HFF-Myc (cell line): Measurements from ENCODE around the gene FKBP1A.
A peak's percentile ranks its signal among the peaks of the same experiment; 100 is the strongest.

Experiments used
- DNase-seq: peaks from one replicate; pipeline ENCODE4 v3.0.0-alpha.2; 2011; ENCODE audit warnings: low read depth; ENCODE audit errors: extremely low read depth
- H3K4me3 ChIP-seq: replicated peaks from 2 replicates; pipeline ENCODE4 v1.5.1; 2011; ENCODE audit warnings: low read depth, mild to moderate bottlenecking, control low read depth, low read length
- TF ChIP-seq, protein P1 (sequence below): IDR thresholded peaks from 2 replicates; pipeline ENCODE4 v1.5.1; 2012; ENCODE audit warnings: mild to moderate bottlenecking, low read depth, low read length, control low read depth; ENCODE audit errors: missing control alignments

FKBP1A gene

GRCh38 chr20:1392443-1392692, 486 bp downstream of the FKBP1A start:
- H3K4me3 ChIP-seq, result peak overlapping the region; percentile 96
- TF ChIP-seq, protein P1, sequence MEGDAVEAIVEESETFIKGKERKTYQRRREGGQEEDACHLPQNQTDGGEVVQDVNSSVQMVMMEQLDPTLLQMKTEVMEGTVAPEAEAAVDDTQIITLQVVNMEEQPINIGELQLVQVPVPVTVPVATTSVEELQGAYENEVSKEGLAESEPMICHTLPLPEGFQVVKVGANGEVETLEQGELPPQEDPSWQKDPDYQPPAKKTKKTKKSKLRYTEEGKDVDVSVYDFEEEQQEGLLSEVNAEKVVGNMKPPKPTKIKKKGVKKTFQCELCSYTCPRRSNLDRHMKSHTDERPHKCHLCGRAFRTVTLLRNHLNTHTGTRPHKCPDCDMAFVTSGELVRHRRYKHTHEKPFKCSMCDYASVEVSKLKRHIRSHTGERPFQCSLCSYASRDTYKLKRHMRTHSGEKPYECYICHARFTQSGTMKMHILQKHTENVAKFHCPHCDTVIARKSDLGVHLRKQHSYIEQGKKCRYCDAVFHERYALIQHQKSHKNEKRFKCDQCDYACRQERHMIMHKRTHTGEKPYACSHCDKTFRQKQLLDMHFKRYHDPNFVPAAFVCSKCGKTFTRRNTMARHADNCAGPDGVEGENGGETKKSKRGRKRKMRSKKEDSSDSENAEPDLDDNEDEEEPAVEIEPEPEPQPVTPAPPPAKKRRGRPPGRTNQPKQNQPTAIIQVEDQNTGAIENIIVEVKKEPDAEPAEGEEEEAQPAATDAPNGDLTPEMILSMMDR, result no peak
- DNase-seq, result no peak

- TF ChIP-seq, protein P1, result no peak
- no peak for DNase-seq
Measured at GRCh38 chr20:1391640-1392442, 1.0 kb downstream of the FKBP1A start.

GRCh38 chr20:1390581-1391403, 2.1 kb downstream of the FKBP1A start:
- TF ChIP-seq, protein P1, result no peak
- H3K4me3 ChIP-seq, result peak overlapping the region; percentile 96
- DNase-seq, result no peak

More at GRCh38 chr20:1391640-1392442, 1.0 kb downstream of the FKBP1A start:
- peak overlapping the region; percentile 96 for H3K4me3 ChIP-seq

DNA sequence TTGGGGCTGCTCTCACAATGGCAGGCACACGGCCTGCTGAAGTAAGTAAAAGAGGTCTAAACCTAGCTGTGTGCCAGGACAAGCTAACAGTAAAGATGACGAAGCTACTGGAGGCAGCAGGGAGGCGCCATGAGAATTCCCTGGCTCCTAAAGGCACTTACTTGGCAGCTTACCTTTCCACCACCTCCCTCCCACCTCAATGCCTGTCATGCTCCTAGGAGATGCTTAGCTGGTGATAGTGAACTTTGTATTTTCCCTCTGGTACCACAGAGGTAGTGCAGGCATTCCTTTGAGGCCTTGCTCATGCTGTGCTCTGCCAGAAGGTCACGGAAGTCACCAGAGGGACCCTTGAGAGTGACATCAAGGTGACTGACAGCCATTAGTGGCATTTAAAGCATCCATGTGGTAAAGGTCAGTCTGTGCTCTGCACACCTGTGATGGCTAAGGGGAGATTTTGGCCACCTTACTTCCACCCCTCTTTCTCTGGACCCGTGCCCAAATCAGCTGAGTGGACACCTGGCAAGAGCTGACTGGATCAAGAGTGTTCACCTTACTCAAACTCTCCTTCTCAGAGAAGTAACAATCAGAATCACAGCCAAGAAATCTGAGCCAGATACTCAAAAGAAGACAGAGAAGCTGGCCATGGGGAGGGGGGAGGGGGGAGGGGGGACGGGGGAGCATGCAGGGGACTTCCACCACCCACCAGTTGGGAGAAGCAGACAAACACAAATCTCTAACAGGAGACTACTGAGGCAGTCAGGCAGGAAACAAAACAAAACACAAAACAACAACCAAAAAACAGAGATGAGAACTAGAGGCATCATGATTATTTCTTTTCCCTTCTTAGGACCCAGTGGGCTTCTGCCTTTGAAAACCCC, 2.9 kb downstream of the FKBP1A start:
- TF ChIP-seq, protein P1, result no peak
- H3K4me3 ChIP-seq, result peak overlapping the region; percentile 96

DNA sequence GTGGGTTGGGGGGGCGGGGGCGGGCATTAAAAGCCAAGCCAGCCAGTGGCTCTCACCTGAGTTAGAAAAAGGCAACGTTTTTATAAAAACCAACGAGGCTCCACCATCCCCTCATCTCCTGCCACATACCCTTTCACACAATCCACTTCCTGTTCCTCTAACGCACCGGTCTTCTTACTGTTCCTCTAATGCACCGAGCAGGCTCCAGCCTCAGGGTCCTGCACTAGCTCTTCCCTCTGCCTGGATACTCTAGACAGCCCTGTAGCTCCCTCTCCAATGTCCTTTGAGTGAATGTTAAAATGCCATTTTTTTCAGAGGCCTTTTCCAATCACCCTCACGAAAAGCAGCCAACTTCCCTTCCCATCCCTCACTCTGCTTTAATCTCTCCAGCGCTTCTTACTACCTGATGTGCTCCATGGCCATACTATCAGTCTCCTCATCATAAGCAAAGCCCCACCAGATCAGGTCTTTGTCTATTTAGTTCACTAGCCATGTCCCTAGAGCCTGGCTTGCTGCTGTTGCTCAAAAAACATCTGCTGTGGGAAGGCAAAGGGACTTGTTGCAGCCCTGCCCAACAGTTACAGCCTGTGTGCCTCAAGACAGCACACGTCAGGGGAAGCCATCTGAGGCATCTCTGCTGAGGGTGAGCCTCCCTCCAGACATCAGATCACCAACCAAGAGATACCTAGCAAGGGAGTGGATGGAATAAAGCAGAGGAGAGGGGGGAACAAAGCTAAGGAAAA, 3.9 kb downstream of the FKBP1A start:
- DNase-seq, result no peak
- 0 out of 2 replicates have a peak overlapping the region, but pooled peaks have one; percentile 25 for H3K4me3 ChIP-seq
- TF ChIP-seq, protein P1, result no peak

More for the DNA sequence above, 2.9 kb downstream of the FKBP1A start:
- no peak for DNase-seq

GRCh38 chr20:1388253-1388652, 4.6 kb downstream of the FKBP1A start:
- no peak for DNase-seq
- no peak overlapping the region for H3K4me3 ChIP-seq
- TF ChIP-seq, protein P1, result no peak
